K562 (cell line): ENCODE data around the gene MT1HL1. TPM values are rescaled to one million over a fixed set of nuclear protein-coding genes. Genes with fewer than 3 reads are reported as not detected.

Experiments
- ATAC-seq: fragments of 200-7000 bp; cut with Tn5 transposase; 3 replicates; pipeline ENCODE4 v1.9.1; 2020; ENCODE audit warnings: moderate library complexity
- BruUV-seq: library from RNA; stranded (reverse); fragments of 400-500 nt; replicated peaks from 2 replicates; lab custom pipeline; 2021; lab: Mats Ljungman, UMichigan
- CTCF ChIA-PET: fragments of 300-600 bp; formaldehyde crosslinking; extraction: SDS; loops from one replicate; lab custom pipeline; 2021; ENCODE audit warnings: low intra/inter-chr PET ratio; lab: Yijun Ruan, JAX
- POLR2A ChIA-PET: fragments of 300-600, 350-650 bp; sonication (Branson Sonifier 250); formaldehyde crosslinking; extraction: SDS; loops from one replicate; lab custom pipeline; 2021; ENCODE audit warnings: antibody characterized with exemption, inconsistent platforms; lab: Yijun Ruan, JAX
- DNase-seq, 4 experiments: peaks; one replicate each; pipeline versions ENCODE4 v3.0.0 to v3.0.0-alpha.2; 2011 to 2018; ENCODE audit warnings: low spot score in 3 of 4, mixed read lengths in 3 of 4; ENCODE audit errors: extremely low read depth in 1 of 4
- FAIRE-seq: peaks from 2 replicates; lab custom pipeline; 2011; peaks lifted over from hg19 to GRCh38; lab: Jason Lieb, UNC
- H2AFZ ChIP-seq: 2 replicates; pipeline ENCODE4 v1.6.0; 2011; ENCODE audit warnings: low read depth, low read length, control low read depth, inconsistent platforms
- H3K27ac ChIP-seq: fragments of 200-600 bp; 3 replicates; pipeline ENCODE4 v1.8.0; 2011; ENCODE audit warnings: low read depth, mild to moderate bottlenecking, control low read depth, inconsistent platforms, low read length, moderate library complexity, mixed read lengths; ENCODE audit errors: extremely low read depth
- H3K27me3 ChIP-seq, 2 experiments: fragments of 300-600 bp in 1 of 2; 2 replicates in 1 of 2; 3 replicates in 1 of 2; pipeline versions ENCODE4 v1.6.0 to v1.8.0; 2011; ENCODE audit warnings: inconsistent platforms in 2 of 2, low read length in 2 of 2, mild to moderate bottlenecking in 1 of 2, mixed read lengths in 1 of 2, moderate library complexity in 1 of 2; ENCODE audit not compliant: control insufficient read depth in 2 of 2, insufficient read depth in 2 of 2
- H3K36me3 ChIP-seq: fragments of 300-600 bp; 3 replicates; pipeline ENCODE4 v1.8.0; 2011; ENCODE audit warnings: mild to moderate bottlenecking, low read length, inconsistent platforms; ENCODE audit not compliant: control insufficient read depth, insufficient read depth
- H3K4me1 ChIP-seq, 2 experiments: fragments of 200-600 bp in 1 of 2; replicated peaks in 1 of 2; 2 replicates in 1 of 2; 3 replicates in 1 of 2; pipeline versions ENCODE4 v1.5.1 to v1.8.0; 2011; ENCODE audit warnings: inconsistent platforms in 2 of 2, low read length in 2 of 2, mild to moderate bottlenecking in 1 of 2, mixed read lengths in 1 of 2, moderate library complexity in 1 of 2; ENCODE audit not compliant: control insufficient read depth in 2 of 2, insufficient read depth in 2 of 2
- H3K4me2 ChIP-seq: 2 replicates; pipeline ENCODE4 v1.6.1; 2011; ENCODE audit warnings: low read length, control low read depth, inconsistent platforms, mixed read lengths; ENCODE audit not compliant: insufficient read depth
- H3K4me3 ChIP-seq: fragments of 200-600 bp; sonication (generic), shearing (Covaris generic); 2 replicates; pipeline ENCODE4 v1.5.1; 2016; ENCODE audit warnings: control low read depth, inconsistent platforms
- H3K79me2 ChIP-seq: fragments of 200-600 bp; 3 replicates; pipeline ENCODE4 v1.8.0; 2011; ENCODE audit warnings: low read length, inconsistent platforms; ENCODE audit not compliant: control insufficient read depth, insufficient read depth
- H3K9ac ChIP-seq, 2 experiments: 2 replicates each; pipeline versions ENCODE4 v1.6.0 to v1.6.1; 2011; ENCODE audit warnings: low read depth in 2 of 2, low read length in 2 of 2, control low read depth in 1 of 2, inconsistent platforms in 1 of 2, mild to moderate bottlenecking in 1 of 2, mixed read lengths in 1 of 2; ENCODE audit not compliant: insufficient read depth in 1 of 2
- H3K9me1 ChIP-seq: one replicate; pipeline ENCODE4 v1.6.0; 2011; ENCODE audit warnings: inconsistent platforms, mild to moderate bottlenecking, low read length, moderate library complexity; ENCODE audit not compliant: control insufficient read depth, insufficient read depth
- H3K9me3 ChIP-seq: replicated peaks from 2 replicates; pipeline ENCODE4 v1.5.1; 2011; ENCODE audit warnings: low read depth, low read length, inconsistent platforms; ENCODE audit not compliant: control insufficient read depth, insufficient read depth
- H4K20me1 ChIP-seq: replicated peaks from 2 replicates; pipeline ENCODE4 v1.6.1; 2011; ENCODE audit warnings: low read length, inconsistent platforms, mixed read lengths; ENCODE audit not compliant: control insufficient read depth, insufficient read depth
- BRCA1 ChIP-seq, 2 experiments: fragments of 450-650 bp in 1 of 2; sonication (generic) in 1 of 2; formaldehyde crosslinking in 1 of 2; IDR thresholded peaks; 2 replicates each; pipeline versions ENCODE4 v1.5.0 to v1.6.1; 2017 to 2020; ENCODE audit warnings: mild to moderate bottlenecking in 1 of 2, missing genetic modification reagents in 1 of 2
- CREB3 ChIP-seq: fragments of 450-650 bp; conservative IDR thresholded peaks from 2 replicates; pipeline ENCODE4 v1.6.1; 2016; ENCODE audit warnings: missing genetic modification characterization, low read depth, mild to moderate bottlenecking, missing compliant biosample characterization, moderate library complexity
- EHMT2 ChIP-seq: fragments of 450-650 bp; IDR thresholded peaks from 2 replicates; pipeline ENCODE4 v1.6.1; 2018; ENCODE audit warnings: antibody characterized with exemption
- KLF13 ChIP-seq: fragments of 450-650 bp; IDR thresholded peaks from 2 replicates; pipeline ENCODE4 v1.6.1; 2016; ENCODE audit warnings: missing genetic modification characterization, low read depth, mild to moderate bottlenecking, missing compliant biosample characterization, moderate library complexity, borderline replicate concordance
- NFXL1 ChIP-seq: fragments of 450-650 bp; formaldehyde crosslinking; IDR thresholded peaks from 2 replicates; pipeline ENCODE4 v1.4.0; 2021; ENCODE audit warnings: mild to moderate bottlenecking
- PPARD ChIP-seq: fragments of 250-450 bp; sonication (Bioruptor Pico); IDR thresholded peaks from 2 replicates; pipeline ENCODE4 v1.8.0; 2022; ENCODE audit warnings: inconsistent platforms, mild to moderate bottlenecking, moderate library complexity
- SRSF9 ChIP-seq: fragments of 200-400 bp; formaldehyde crosslinking; IDR thresholded peaks from 2 replicates; pipeline ENCODE4 v1.6.1; 2017; ENCODE audit warnings: low read depth, low read length, borderline replicate concordance
- TBL1XR1 ChIP-seq, 2 experiments: IDR thresholded peaks; 2 replicates each; pipeline ENCODE4 v1.6.1; 2012; ENCODE audit warnings: improper control_type of control experiment in 2 of 2, low read length in 2 of 2, mild to moderate bottlenecking in 1 of 2
- TCF3 ChIP-seq: sonication (generic); formaldehyde crosslinking; IDR thresholded peaks from 2 replicates; pipeline ENCODE4 v1.4.0; 2020; ENCODE audit warnings: mild to moderate bottlenecking, missing genetic modification reagents
- ZBTB34 ChIP-seq: fragments of 250-450 bp; sonication (Bioruptor Pico); IDR thresholded peaks from 2 replicates; pipeline ENCODE4 v1.8.0; 2021; ENCODE audit warnings: mild to moderate bottlenecking, moderate library complexity
- ZKSCAN3 ChIP-seq: fragments of 250-450 bp; sonication (Bioruptor Pico); IDR thresholded peaks from 2 replicates; pipeline ENCODE4 v1.4.0; 2020
- ZNF175 ChIP-seq: fragments of 200-800 bp; sonication (Bioruptor generic); IDR thresholded peaks from 2 replicates; pipeline ENCODE4 v1.6.1; 2016; ENCODE audit warnings: low read depth, mild to moderate bottlenecking, missing genetic modification characterization, missing compliant biosample characterization
- ZNF224 ChIP-seq: sonication (generic); formaldehyde crosslinking; IDR thresholded peaks from 2 replicates; pipeline ENCODE4 v1.8.0; 2022; ENCODE audit warnings: mild to moderate bottlenecking, missing genetic modification reagents
- WGBS: fragments of 100-300 bp; shearing (Covaris generic); methylation state at CpG from one replicate; pipeline ENCODE4 v1.1.6; 2016; ENCODE audit warnings: low coverage, mixed read lengths; ENCODE audit not compliant: insufficient coverage; ENCODE audit errors: missing lambda C conversion rate; 5-methylcytosine and 5-hydroxymethylcytosine counted together
- in situ Hi-C: fragments of 300-500 bp; cut with MboI; formaldehyde crosslinking; loops from 4 replicates; pipeline ENCODE4 v1.15.0; 2018; ENCODE audit warnings: inconsistent platforms, mixed read lengths
- intact Hi-C: fragments of 100-400 bp; cut with micrococcal nuclease; formaldehyde crosslinking; loops from 2 replicates; pipeline ENCODE4 v1.14.2; 2022
- polyA plus RNA-seq, 8 experiments: library from polyadenylated mRNA; depleted of rRNA in 4 of 8; stranded (reverse) in 5 of 8; unstranded in 3 of 8; fragments of >200 nt; fragmentation: Nextera tagmentation in 2 of 8; fragmentation: Illumina TruSeq in 1 of 8; extraction: Ambion mirVana in 2 of 8; extraction: Trizol in 1 of 8; gene quantifications; 2 replicates each; pipeline versions ENCODE4 v1.2.1 to v1.2.3, GENCODE V29; 2011 to 2014; ENCODE audit warnings: inconsistent platforms in 1 of 8, missing spikeins in 1 of 8
- total RNA-seq, 7 experiments: library from RNA; depleted of rRNA in 6 of 7; stranded (reverse); fragments of >200 nt in 6 of 7; fragmentation: Illumina TruSeq in 2 of 7; extraction: Trizol in 2 of 7; gene quantifications; 2 replicates each; pipeline versions ENCODE4 v1.2.1 to v1.2.3, GENCODE V29; 2011 to 2021; ENCODE audit warnings: low replicate concordance in 1 of 7
- TF ChIP-seq, protein P1 (sequence below): fragments of 450-650 bp; IDR thresholded peaks from 2 replicates; pipeline ENCODE4 v1.6.1; 2016
- TF ChIP-seq, protein P2 (sequence below), 2 experiments: fragments of 450-650 bp in 1 of 2; sonication (generic) in 1 of 2; formaldehyde crosslinking; conservative IDR thresholded peaks; 2 replicates each; pipeline versions ENCODE4 v1.4.0 to v1.8.1; 2020 to 2022; ENCODE audit warnings: mild to moderate bottlenecking in 1 of 2, missing genetic modification reagents in 1 of 2

The MT1HL1 gene
- total and polyA plus RNA-seq, 9 of the 15 experiments (the other 6 are each of a cell fraction or from before 2014, with no cell fraction given) = not detected

DNA sequence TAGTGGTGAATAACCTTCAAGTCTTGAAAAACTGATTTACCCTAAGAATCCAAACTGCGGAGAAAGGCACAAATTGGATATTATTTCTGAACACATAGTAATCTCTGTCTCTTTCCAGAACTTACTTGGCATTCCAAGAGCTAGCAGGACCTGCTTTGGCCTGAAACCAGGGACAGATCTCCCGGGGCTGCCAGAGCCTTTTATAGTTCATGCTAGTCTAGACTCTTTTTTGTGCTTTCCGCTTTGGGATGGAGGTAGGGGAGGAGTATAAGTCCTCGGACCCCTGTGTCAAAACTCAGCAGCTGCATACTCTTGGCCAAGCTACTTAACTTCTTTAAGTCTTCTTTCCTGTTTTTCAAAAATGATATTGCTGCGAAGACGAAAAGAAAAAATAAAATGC, 34.0 kb upstream of the MT1HL1 start:
- H3K9me3 ChIP-seq = no peaks in the 10 kb centered on the region
- ChIA-PET POLR2A (interaction anchor here (1.0 kb wide), 1 partner anchor 15 kb away, joined by 3 read pairs; no protein-coding TSS in a partner anchor), CTCF (no interaction called here)
- no peak overlapping the region for H2AFZ ChIP-seq
- H3K9me1 ChIP-seq = no peaks in the 10 kb centered on the region
- H3K4me1 ChIP-seq = no peaks in the 10 kb centered on the region
- ATAC-seq (no peak), DNase-seq (no peak), FAIRE-seq (no peak)
- H3K4me3 ChIP-seq = no peak overlapping the region
- no peak overlapping the region for H3K27ac ChIP-seq
- no peaks in the 10 kb centered on the region for H3K36me3 ChIP-seq
- H3K79me2 ChIP-seq = no peaks in the 10 kb centered on the region
- in situ Hi-C loops = no loop called here
- H3K4me2 ChIP-seq = no peak overlapping the region
- no peak overlapping the region for H3K9ac ChIP-seq
- intact Hi-C loops = no loop called here
- BruUV-seq = no TSS peak
- H4K20me1 ChIP-seq = no peaks in the 10 kb centered on the region
- peaks cover 3 to 8% of the 10 kb centered on the region in 2 experiments; a peak in 2 of 5 replicates for H3K27me3 ChIP-seq
- WGBS = 1% methylated on average over 6 of the region's 6 CpGs
- TF ChIP-seq EHMT2 (no peak), SRSF9 (no peak), TCF3 (no peak), CREB3 (no peak), NFXL1 (CRISPR knock-in tag) (no peak), ZBTB34 (no peak), ZKSCAN3 (no peak), ZNF224 (CRISPR knock-in tag) (no peak), KLF13 (no peak), PPARD (CRISPR knock-in tag) (no peak), BRCA1 (IDR thresholded peaks at IDR 0.05) (no peak), BRCA1 (CRISPR knock-in tag; IDR thresholded peaks at IDR 0.05) (no peak), ZNF175 (CRISPR knock-in tag) (no peak), TBL1XR1 (IDR thresholded peaks at IDR 0.05; ENCODE audit: low read length in 2 of 2) (no peak)
- TF ChIP-seq, protein P1, sequence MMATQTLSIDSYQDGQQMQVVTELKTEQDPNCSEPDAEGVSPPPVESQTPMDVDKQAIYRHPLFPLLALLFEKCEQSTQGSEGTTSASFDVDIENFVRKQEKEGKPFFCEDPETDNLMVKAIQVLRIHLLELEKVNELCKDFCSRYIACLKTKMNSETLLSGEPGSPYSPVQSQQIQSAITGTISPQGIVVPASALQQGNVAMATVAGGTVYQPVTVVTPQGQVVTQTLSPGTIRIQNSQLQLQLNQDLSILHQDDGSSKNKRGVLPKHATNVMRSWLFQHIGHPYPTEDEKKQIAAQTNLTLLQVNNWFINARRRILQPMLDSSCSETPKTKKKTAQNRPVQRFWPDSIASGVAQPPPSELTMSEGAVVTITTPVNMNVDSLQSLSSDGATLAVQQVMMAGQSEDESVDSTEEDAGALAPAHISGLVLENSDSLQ = no peak
- TF ChIP-seq, protein P2, sequence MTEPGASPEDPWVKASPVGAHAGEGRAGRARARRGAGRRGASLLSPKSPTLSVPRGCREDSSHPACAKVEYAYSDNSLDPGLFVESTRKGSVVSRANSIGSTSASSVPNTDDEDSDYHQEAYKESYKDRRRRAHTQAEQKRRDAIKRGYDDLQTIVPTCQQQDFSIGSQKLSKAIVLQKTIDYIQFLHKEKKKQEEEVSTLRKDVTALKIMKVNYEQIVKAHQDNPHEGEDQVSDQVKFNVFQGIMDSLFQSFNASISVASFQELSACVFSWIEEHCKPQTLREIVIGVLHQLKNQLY (CRISPR knock-in tag; conservative IDR thresholded peaks at IDR 0.05) = no peak
